BE2C (cell line): ENCODE measurements around the gene SEMA3C.

Source experiments
- DNase-seq: peaks from one replicate; pipeline ENCODE4 v3.0.0-alpha.2; 2020
- H3K27me3 ChIP-seq: fragments of 250-450 bp; sonication (Bioruptor Pico); 2 replicates; pipeline ENCODE4 v1.5.1; 2020; ENCODE audit warnings: mild to moderate bottlenecking
- H3K36me3 ChIP-seq: fragments of 250-450 bp; sonication (Bioruptor Pico); 2 replicates; pipeline ENCODE4 v1.5.1; 2020; ENCODE audit warnings: mild to moderate bottlenecking
- H3K4me1 ChIP-seq: fragments of 250-450 bp; sonication (Bioruptor Pico); 2 replicates; pipeline ENCODE4 v1.5.1; 2020
- H3K4me3 ChIP-seq: 2 replicates; pipeline ENCODE4 v1.5.1; 2011; ENCODE audit warnings: low read depth, low read length
- H3K9me3 ChIP-seq: fragments of 250-450 bp; sonication (Bioruptor Pico); 2 replicates; pipeline ENCODE4 v1.5.1; 2020
- TF ChIP-seq, protein P1 (sequence below): IDR thresholded peaks from 2 replicates; pipeline ENCODE4 v1.5.1; 2012; ENCODE audit warnings: mild to moderate bottlenecking, low read depth, low read length

SEMA3C gene

GRCh38 chr7:80821771-80822319 lies 97.0 kb downstream of the SEMA3C start:
- Histone ChIP-seq H3K9me3 (no peaks in the 10 kb centered on the region), H3K27me3 (no peaks in the 10 kb centered on the region), H3K4me3 (no peak overlapping the region), H3K36me3 (no peaks in the 10 kb centered on the region), H3K4me1 (peaks cover 17% of the 10 kb centered on the region)
- no peak for DNase-seq
- TF ChIP-seq, protein P1, sequence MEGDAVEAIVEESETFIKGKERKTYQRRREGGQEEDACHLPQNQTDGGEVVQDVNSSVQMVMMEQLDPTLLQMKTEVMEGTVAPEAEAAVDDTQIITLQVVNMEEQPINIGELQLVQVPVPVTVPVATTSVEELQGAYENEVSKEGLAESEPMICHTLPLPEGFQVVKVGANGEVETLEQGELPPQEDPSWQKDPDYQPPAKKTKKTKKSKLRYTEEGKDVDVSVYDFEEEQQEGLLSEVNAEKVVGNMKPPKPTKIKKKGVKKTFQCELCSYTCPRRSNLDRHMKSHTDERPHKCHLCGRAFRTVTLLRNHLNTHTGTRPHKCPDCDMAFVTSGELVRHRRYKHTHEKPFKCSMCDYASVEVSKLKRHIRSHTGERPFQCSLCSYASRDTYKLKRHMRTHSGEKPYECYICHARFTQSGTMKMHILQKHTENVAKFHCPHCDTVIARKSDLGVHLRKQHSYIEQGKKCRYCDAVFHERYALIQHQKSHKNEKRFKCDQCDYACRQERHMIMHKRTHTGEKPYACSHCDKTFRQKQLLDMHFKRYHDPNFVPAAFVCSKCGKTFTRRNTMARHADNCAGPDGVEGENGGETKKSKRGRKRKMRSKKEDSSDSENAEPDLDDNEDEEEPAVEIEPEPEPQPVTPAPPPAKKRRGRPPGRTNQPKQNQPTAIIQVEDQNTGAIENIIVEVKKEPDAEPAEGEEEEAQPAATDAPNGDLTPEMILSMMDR, result no peak

DNA sequence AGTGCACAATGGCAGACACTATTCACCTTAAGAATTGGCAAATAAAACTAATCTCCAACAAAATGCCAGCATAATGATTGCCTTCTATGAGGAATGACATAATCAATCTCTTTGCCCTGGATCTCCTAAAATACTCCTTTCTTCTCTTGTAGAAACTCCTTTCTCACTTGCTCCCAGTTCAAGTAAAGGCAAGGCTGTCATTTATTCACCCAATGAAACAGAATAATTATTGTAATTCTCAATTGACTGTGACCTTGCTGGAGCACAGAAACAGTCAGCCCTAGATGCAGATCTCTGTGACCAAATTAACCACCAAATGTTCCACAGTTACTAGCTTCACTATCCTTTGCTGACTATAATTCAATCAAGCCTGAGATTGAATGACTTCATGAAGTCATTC lies 99.3 kb downstream of the SEMA3C start:
- H3K4me3 ChIP-seq, result no peak overlapping the region
- no peaks in the 10 kb centered on the region for H3K36me3 ChIP-seq
- H3K4me1 ChIP-seq, result peaks cover 12% of the 10 kb centered on the region
- TF ChIP-seq, protein P1, result no peak
- H3K9me3 ChIP-seq, result no peaks in the 10 kb centered on the region
- H3K27me3 ChIP-seq, result no peaks in the 10 kb centered on the region
- peak; percentile 8 for DNase-seq

- Histone ChIP-seq H3K27me3 (no peaks in the 10 kb centered on the region), H3K4me3 (no peak overlapping the region), H3K36me3 (no peaks in the 10 kb centered on the region), H3K4me1 (peaks cover 12% of the 10 kb centered on the region), H3K9me3 (no peaks in the 10 kb centered on the region)
- TF ChIP-seq, protein P1, result no peak
- DNase-seq, result no peak
Observed at GRCh38 chr7:80818181-80818580, 100.7 kb downstream of the SEMA3C start.

- H3K9me3 ChIP-seq, result no peaks in the 10 kb centered on the region
- H3K4me1 ChIP-seq, result peaks cover 12% of the 10 kb centered on the region
- H3K27me3 ChIP-seq, result no peaks in the 10 kb centered on the region
- H3K36me3 ChIP-seq, result no peaks in the 10 kb centered on the region
- no peak overlapping the region for H3K4me3 ChIP-seq
- peak; percentile 12 for DNase-seq
- TF ChIP-seq, protein P1, result no peak
Observed at GRCh38 chr7:80816806-80817205, 102.0 kb downstream of the SEMA3C start.

- peaks cover 12% of the 10 kb centered on the region for H3K4me1 ChIP-seq
- no peaks in the 10 kb centered on the region for H3K9me3 ChIP-seq
- H3K27me3 ChIP-seq, result no peaks in the 10 kb centered on the region
- H3K4me3 ChIP-seq, result no peak overlapping the region
- TF ChIP-seq, protein P1, result no peak
- no peaks in the 10 kb centered on the region for H3K36me3 ChIP-seq
- no peak for DNase-seq
Observed at GRCh38 chr7:80815733-80816132, 103.1 kb downstream of the SEMA3C start.

- Histone ChIP-seq H3K9me3 (no peaks in the 10 kb centered on the region), H3K27me3 (no peaks in the 10 kb centered on the region), H3K36me3 (no peaks in the 10 kb centered on the region), H3K4me1 (no peaks in the 10 kb centered on the region), H3K4me3 (no peak overlapping the region)
- no peak for DNase-seq
- TF ChIP-seq, protein P1, result no peak
Observed at GRCh38 chr7:80809545-80809944, 109.3 kb downstream of the SEMA3C start.
